B cell (primary cell): ENCODE results near the gene NDUFS4.

ENCODE experiments used
- EZH2 ChIP-seq: IDR thresholded peaks from 2 replicates; pipeline ENCODE4 v1.6.1; 2012; ENCODE audit warnings: borderline replicate concordance, low read depth, mild to moderate bottlenecking, moderate library complexity, low read length; ENCODE audit not compliant: insufficient read depth, poor library complexity, severe bottlenecking
- TF ChIP-seq, protein P1 (sequence below): fragments of 200-600 bp; IDR thresholded peaks from one replicate; pipeline ENCODE4 v1.8.0; 2022; ENCODE audit warnings: antibody characterized with exemption, mild to moderate bottlenecking

DNA sequence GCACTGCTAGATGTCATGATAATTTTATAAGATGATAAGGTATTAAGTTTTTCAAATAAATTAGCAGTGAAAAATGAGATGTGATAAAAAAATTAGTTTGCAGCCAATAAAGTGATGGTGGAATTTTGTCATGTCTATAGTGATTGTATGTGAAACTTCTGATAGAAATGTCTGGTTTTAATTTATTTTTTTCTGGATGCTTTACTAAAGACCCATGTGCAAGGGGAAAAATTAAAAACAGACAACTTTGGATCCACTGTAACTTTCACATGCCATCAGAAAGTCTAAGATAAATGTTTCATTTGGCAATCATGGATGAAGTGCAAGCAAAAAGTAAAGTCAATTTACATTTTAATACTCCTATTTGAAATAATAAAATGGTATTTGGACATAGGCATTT, 4.4 kb upstream of the NDUFS4 start:
- TF ChIP-seq, protein P1, sequence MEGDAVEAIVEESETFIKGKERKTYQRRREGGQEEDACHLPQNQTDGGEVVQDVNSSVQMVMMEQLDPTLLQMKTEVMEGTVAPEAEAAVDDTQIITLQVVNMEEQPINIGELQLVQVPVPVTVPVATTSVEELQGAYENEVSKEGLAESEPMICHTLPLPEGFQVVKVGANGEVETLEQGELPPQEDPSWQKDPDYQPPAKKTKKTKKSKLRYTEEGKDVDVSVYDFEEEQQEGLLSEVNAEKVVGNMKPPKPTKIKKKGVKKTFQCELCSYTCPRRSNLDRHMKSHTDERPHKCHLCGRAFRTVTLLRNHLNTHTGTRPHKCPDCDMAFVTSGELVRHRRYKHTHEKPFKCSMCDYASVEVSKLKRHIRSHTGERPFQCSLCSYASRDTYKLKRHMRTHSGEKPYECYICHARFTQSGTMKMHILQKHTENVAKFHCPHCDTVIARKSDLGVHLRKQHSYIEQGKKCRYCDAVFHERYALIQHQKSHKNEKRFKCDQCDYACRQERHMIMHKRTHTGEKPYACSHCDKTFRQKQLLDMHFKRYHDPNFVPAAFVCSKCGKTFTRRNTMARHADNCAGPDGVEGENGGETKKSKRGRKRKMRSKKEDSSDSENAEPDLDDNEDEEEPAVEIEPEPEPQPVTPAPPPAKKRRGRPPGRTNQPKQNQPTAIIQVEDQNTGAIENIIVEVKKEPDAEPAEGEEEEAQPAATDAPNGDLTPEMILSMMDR: no peak
- no peak for TF ChIP-seq EZH2
